HG02678 (cell line): ENCODE measurements around the gene SPINDOC.

Source experiments
- ATAC-seq: cut with Tn5 transposase; IDR thresholded peaks from one replicate; pipeline ENCODE4 v1.9.1; 2021; ENCODE audit warnings: mild to moderate bottlenecking, moderate library complexity; ENCODE audit not compliant: unreplicated experiment

Gene SPINDOC

DNA sequence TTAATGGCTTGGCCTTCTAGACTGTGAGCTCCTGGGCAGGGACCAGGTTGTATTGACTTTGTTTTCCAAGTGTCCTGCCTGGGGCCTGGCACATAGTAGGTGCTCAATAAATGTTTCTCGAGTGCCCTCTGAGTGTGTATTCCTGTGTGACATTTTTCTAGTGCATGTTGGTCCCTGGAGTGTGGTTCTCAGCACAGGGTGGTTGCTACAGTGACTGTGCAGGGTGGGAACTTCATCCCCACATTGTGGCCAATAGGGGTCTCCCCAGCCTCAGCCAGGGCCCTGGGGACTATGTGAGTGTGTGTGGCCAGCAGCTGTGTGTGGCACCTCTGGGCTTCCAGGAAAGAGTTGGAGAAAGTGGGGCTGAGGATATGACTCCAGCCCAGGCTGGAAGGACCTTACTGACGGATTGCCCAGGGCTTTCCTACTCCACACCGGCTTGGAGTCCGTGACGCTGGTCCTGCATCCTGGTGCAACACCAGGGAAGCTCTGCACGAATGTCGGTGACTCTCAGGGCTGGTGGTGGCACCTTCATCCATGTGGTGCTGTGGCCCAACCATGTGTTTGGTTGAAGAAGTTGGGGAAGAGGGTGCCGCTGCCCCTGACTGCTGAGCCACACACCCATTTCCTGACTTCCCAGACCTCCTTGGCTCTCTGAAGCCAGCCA, 16.7 kb downstream of the SPINDOC start:
- ATAC-seq, result no peak

- no peak for ATAC-seq
Observed at GRCh38 chr11:63831326-63831725, 18.1 kb downstream of the SPINDOC start.

GRCh38 chr11:63832336-63832735, 19.1 kb downstream of the SPINDOC start:
- no peak for ATAC-seq

DNA sequence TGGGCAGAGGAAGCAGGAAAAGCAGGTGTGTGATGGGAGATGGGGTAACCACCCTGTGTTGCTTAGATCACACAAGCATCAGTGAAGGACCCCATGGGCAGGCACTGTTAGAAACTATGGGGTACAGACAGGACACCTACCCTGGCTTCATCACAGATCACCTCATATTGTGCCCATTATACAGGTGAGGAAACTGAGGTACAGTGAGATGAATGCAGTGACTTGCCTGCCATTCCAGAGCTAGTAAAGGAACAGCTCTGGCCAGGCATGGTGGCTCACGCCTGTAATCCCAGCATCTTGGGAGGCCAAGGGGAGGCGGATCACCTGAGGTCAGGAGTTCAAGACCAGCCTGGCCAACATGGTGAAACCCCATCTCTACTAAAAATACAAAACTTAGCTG, 19.8 kb downstream of the SPINDOC start:
- no peak for ATAC-seq

GRCh38 chr11:63834535-63835157, 21.4 kb downstream of the SPINDOC start:
- ATAC-seq, result no peak

GRCh38 chr11:63835158-63835545, 21.9 kb downstream of the SPINDOC start:
- ATAC-seq, result no peak

DNA sequence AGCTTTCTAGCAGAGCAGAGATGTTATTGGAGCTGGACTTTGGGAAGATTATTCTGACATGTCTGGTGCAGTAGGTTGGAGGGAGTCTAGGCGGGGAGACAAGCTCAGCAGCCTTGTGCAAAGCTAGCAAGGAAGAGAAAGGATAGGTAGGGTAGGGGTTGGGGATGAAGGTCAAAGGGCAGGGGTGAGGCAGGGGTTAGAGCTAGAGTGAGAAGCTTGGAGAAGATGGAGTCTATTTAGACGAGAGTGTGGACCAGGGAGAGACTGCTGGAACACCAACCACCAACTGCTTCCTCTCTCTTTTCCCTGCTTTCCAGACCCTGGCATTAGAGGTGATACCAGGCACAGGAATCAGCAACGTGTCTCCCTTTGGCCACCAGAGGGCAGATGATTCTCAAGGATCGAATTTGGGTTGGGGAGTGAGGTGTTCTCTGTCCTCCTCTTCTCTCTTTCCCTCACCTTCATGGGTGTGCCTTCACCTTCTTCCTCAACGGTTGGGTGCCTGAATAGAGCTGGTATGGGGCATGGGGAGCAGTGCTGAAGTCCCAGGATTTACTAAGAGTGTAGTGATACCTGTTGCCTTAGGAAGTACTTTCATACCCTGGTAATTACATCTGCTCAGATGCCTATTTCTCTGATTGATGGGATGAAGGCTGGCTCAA, 23.9 kb downstream of the SPINDOC start:
- ATAC-seq, result no peak

DNA sequence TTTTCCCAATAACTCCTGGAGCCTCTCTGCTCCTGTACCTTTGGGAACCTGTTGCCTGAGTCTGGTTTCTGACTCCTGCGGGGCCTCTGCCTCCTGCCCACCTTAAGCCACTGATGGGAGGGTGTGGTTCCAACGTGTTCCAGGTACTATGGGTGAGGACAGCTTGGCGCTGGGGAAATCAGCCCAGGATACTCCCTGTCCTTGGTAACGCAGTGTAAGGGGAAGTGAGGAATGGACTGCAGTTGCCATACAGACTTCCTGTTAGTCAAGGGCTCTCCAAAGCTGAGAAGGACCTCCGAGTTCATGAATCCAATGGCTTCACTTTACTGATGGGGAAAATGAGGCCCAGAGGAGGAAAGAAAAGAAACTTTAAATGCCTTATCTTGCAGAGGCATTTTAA, 24.5 kb downstream of the SPINDOC start:
- ATAC-seq, result no peak

- ATAC-seq, result no peak
Observed at GRCh38 chr11:63838150-63838677, 25.0 kb downstream of the SPINDOC start.

DNA sequence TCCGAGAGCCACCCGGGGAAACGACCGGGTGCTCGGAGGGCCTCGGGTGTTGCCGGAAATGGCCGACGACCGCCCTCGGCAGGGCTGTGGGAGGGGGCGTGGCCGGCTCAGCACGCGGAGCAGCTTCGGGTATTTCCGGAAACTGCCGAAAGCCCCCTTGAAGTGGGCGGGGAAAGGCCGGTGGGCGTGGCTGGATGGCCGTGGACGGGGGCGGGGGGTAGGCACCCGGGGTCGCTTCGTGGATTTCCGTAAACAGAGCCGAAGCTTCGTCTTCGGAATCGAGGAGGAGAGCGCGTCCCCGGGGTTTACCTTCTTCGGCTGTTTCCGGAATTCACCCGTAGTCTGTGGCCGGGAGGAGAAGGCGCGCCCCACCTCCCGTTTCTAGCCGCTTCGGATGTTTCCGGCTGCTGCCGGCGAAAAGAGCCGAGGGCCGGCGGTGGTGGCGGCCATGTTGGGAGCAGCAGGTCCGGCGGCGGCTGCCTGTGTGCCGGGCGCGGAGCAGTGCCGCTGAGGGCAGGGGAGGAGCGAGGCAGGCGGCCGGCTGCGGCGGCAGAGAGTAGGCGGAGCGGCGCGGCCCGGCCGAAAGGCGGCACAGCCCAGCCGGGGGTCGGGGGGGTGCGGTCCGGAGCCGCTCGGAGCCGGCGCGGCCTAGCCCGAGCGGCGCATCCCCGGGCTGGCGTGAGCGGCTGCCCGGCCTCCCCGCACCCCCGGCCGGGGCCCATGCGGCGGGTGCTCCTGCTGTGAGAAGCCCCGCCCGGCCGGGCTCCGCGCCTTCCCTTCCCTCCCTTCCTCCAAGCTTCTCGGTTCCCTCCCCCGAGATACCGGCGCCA, 25.6 kb downstream of the SPINDOC start, which contains the start of gene MARK2:
Gene MARK2, plus strand, starts transcription at position 433 of the 830 bp plus-strand sequence. Its CDS starts 397 bp downstream, at position 830.
- ATAC-seq, result peak; percentile 79

DNA sequence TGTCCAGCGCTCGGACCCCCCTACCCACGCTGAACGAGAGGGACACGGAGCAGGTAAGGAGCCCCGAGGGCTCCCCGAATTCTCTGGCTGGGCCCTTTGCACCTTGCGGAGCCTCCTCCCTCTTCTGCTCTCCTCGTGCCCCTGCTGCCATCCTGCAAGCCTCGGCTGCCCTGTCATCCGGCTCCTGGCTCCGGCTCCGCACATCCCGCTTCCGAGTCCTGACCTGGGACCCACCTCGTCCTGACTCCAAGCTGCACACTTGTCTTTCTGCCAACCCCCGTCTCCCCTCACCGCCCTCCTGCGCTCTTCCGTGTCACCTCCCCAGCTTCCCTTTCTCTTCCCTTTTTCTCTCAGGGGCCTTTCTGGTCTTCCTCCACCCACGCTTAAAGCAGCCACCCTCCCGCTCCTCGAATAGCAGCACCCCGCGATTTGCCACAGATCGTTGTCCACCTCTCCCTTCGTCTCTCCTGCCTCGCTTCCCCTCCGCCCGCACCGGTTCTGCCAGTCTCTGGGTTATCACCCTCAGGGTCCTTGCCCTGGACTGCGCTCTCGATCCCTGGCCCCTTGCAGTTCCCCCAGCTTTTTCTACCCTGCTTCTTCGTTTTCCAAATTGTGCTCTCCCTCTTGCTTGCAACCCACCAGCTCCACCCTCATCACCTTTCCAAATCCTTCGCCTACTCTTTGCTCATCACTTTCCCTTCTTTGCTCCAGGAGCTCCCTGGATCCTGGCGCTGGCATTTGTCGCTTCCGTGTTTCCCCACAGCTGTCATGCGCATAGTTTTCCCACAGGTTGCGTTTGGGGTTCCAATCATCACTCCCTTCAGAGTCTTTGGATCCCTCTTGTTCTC, 26.5 kb downstream of the SPINDOC start:
- no peak for ATAC-seq

DNA sequence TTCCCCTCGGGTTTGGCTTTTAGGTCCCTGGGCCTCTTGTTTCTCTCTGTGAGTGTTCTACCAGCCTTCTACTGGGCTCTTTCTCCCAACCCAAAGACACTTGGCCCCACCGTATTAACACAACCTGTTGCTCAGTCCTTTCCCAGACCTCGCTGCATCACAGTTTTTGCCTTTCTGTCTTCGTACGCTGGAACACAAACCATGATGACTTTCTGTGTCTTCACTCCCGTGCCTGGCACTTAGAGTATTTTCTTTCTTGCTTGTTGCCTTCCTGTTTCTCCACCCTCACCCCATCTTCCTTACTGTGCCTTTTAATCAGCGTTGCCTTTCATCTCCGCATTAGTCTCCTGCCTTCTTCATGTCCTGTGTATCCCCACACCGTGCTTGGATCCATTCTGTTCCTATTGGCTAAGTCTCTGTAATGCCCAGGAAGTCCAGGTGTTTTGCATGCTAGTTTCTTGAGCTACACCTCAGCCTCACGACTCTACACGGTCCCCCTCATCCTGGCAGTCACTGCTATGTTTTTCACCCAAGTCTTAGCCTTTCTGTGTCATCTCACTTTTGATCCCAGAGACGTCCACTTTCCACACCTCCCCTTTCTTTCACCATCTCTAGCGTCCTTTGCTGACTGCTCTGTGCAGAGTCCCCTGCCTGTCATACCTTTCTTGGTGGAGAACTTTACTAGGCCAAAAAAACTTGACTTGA, 27.3 kb downstream of the SPINDOC start:
- ATAC-seq, result no peak

DNA sequence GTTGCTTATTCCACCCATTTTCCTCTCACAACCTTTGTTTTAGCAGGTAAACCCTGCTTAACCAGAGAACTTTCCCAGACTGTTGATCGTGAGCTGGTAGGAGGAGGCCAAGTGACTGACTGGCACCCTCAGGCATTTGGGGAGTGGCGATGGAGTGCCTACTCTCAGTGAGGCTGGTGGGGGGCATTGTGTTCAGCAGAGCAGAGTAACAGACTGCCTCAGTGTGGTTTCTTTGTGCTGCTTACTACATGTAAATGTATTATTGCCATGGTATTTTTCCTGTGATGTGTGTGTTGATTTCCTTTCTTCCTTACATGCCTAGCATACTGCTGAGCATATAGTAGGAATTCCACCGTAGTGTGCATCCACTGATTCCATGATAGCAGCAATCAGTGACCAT, 28.3 kb downstream of the SPINDOC start:
- ATAC-seq, result no peak

GRCh38 chr11:63843041-63843440, 29.8 kb downstream of the SPINDOC start:
- no peak for ATAC-seq

- ATAC-seq, result no peak
Observed at GRCh38 chr11:63844836-63845235, 31.6 kb downstream of the SPINDOC start.

- ATAC-seq, result no peak
Observed at GRCh38 chr11:63845303-63845702, 32.0 kb downstream of the SPINDOC start.

DNA sequence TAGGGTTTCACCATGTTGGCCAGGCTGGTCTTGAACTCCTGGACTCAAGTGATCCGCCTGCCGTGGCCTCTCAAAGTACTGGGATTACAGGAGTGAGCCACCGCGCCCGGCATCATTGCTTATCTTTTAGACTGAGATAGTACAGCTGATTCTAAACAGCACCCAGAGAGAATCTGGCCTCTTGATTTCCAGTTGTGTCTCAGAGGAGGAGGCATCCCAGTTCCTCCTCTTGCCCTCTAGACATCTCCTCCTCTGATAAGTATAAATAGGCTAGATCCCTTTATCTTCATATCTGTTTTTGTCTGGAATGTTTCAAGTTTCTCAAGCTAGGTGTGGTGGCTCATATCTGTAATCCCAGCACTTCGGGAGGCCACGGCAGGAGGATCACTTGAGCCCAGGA, 32.7 kb downstream of the SPINDOC start:
- ATAC-seq, result no peak

GRCh38 chr11:63846897-63847296, 33.6 kb downstream of the SPINDOC start:
- no peak for ATAC-seq

DNA sequence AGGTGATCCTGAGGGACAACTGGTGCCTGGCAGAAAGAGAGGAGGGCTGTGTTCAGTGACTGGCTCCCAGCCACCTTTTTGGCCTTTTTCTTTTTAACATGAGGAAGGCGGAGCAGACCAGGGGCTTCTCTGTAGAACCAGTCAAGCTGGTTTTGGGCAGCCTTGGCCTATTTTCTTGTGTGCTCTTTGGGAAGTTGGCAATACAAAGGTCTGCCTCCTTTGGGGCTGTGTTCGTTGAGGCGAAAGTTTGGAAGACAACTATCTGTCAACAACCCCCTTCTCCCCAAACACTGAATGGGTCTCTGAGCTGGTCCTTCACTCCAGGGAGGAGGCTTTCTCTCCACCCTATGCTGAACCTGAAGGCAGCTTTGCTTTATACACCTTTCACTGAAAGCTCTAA, 34.1 kb downstream of the SPINDOC start:
- ATAC-seq, result no peak

DNA sequence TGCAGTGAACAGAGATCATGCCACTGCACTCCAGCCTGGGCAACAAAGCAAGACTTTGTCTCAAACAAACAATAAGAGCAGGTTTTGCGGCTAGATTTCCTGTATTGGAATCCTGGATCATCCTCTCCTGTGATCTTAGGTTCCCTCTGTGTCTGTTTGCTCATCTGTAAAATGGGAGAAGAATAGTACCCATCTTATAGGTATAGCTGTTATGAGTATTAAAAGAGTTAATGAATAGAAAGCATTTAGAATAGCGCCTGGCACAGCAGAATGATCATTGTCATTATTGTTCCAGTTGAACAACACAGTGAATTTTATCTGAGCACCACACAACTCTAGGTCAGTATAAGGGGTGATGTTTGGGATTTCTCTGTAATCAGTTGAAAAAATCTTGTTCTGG, 36.4 kb downstream of the SPINDOC start:
- no peak for ATAC-seq
